A549 (cell line): ENCODE data around the gene RABL3. TPM values are rescaled to one million over a fixed set of nuclear protein-coding genes. Genes with fewer than 3 reads are reported as not detected.

Experiments used
- ATAC-seq, 2 experiments: fragments of 200-7000 bp in 1 of 2; fragments of >200 bp in 1 of 2; cut with Nextera tagmentation in 1 of 2; cut with Tn5 transposase in 1 of 2; 3 replicates each; pipeline versions ENCODE4 v1.8.0 to v1.9.1; 2018 to 2020; ENCODE audit warnings: mild to moderate bottlenecking in 1 of 2, moderate library complexity in 1 of 2
- CTCF ChIA-PET: fragments of 300-600 bp; sonication (Branson Sonifier 250); formaldehyde crosslinking; extraction: SDS; loops from one replicate; lab custom pipeline; 2021; ENCODE audit warnings: antibody characterized with exemption, inconsistent platforms; lab: Yijun Ruan, JAX
- POLR2A ChIA-PET: fragments of 350-600 bp; formaldehyde crosslinking; extraction: SDS; loops from one replicate; lab custom pipeline; 2021; ENCODE audit warnings: antibody characterized with exemption, inconsistent platforms; lab: Yijun Ruan, JAX
- DNase-seq, 2 experiments: peaks; one replicate each; pipeline versions ENCODE4 v3.0.0 to v3.0.0-alpha.2; 2011 to 2016; ENCODE audit warnings: low read depth in 1 of 2, low spot score in 1 of 2
- FAIRE-seq: peaks from 2 replicates; lab custom pipeline; 2011; peaks lifted over from hg19 to GRCh38; lab: Jason Lieb, UNC
- H3K27ac ChIP-seq, 2 experiments: fragments of >200 bp; sonication (Bioruptor Twin); formaldehyde crosslinking; 3 replicates each; pipeline ENCODE4 v1.5.1; 2016 to 2017
- H3K4me1 ChIP-seq: fragments of >200 bp; sonication (Bioruptor Twin); formaldehyde crosslinking; 3 replicates; pipeline ENCODE4 v1.6.1; 2016
- H3K4me2 ChIP-seq: fragments of >200 bp; sonication (Bioruptor Twin); formaldehyde crosslinking; 3 replicates; pipeline ENCODE4 v1.6.1; 2016
- H3K4me3 ChIP-seq: fragments of >200 bp; sonication (Bioruptor Twin); formaldehyde crosslinking; 3 replicates; pipeline ENCODE4 v1.5.1; 2016
- H3K9me3 ChIP-seq: fragments of >200 bp; sonication (Bioruptor Twin); formaldehyde crosslinking; 3 replicates; pipeline ENCODE4 v1.6.1; 2016
- ATOH8 ChIP-seq: fragments of 250-450 bp; sonication (Bioruptor Pico); IDR thresholded peaks from 2 replicates; pipeline ENCODE4 v1.5.0; 2020; ENCODE audit warnings: low read depth, mild to moderate bottlenecking, moderate library complexity
- BHLHE40 ChIP-seq: IDR thresholded peaks from 2 replicates; pipeline ENCODE4 v1.6.1; 2012; ENCODE audit warnings: low read depth, low read length, inconsistent platforms
- CBX8 ChIP-seq: fragments of 200-600 bp; sonication (generic); IDR thresholded peaks from 2 replicates; pipeline ENCODE4 v1.6.1; 2016
- CEBPB ChIP-seq, 2 experiments: fragments of >200 bp in 1 of 2; sonication (Bioruptor Twin) in 1 of 2; formaldehyde crosslinking in 1 of 2; IDR thresholded peaks; 2 replicates each; pipeline ENCODE4 v1.6.1; 2012 to 2016
- CHD2 ChIP-seq: fragments of 150-350 bp; IDR thresholded peaks from 2 replicates; pipeline ENCODE4 v1.6.1; 2014; ENCODE audit warnings: low read length; ENCODE audit not compliant: partially characterized antibody
- CHD4 ChIP-seq: fragments of 200-600 bp; sonication (generic); IDR thresholded peaks from 2 replicates; pipeline ENCODE4 v1.6.1; 2016; ENCODE audit warnings: antibody characterized with exemption, mild to moderate bottlenecking, borderline replicate concordance
- FOSL2 ChIP-seq, 2 experiments: fragments of 450-650 bp in 1 of 2; fragments of >200 bp in 1 of 2; sonication (Bioruptor Twin) in 1 of 2; formaldehyde crosslinking; IDR thresholded peaks; 2 replicates each; pipeline versions ENCODE4 v1.5.0 to v1.6.1; 2016 to 2020; ENCODE audit warnings: mild to moderate bottlenecking in 1 of 2, moderate library complexity in 1 of 2
- FOXS1 ChIP-seq: fragments of 250-450 bp; sonication (Bioruptor Pico); IDR thresholded peaks from 2 replicates; pipeline ENCODE4 v1.5.0; 2020; ENCODE audit warnings: mild to moderate bottlenecking, moderate library complexity
- HDAC2 ChIP-seq: fragments of 200-600 bp; sonication (generic); IDR thresholded peaks from 2 replicates; pipeline ENCODE4 v1.6.1; 2016
- HOXB13 ChIP-seq: fragments of 250-450 bp; sonication (Bioruptor Pico); IDR thresholded peaks from 2 replicates; pipeline ENCODE4 v1.5.0; 2020; ENCODE audit warnings: low read depth, mild to moderate bottlenecking, moderate library complexity
- JUNB ChIP-seq: fragments of >200 bp; sonication (Bioruptor Twin); formaldehyde crosslinking; IDR thresholded peaks from 2 replicates; pipeline ENCODE4 v1.6.1; 2016
- MAFK ChIP-seq: fragments of 450-650 bp; IDR thresholded peaks from 2 replicates; pipeline ENCODE4 v1.6.1; 2014; ENCODE audit not compliant: partially characterized antibody
- MAX ChIP-seq: IDR thresholded peaks from 2 replicates; pipeline ENCODE4 v1.6.1; 2012
- MYC ChIP-seq: IDR thresholded peaks from 2 replicates; pipeline ENCODE4 v1.6.1; 2012; ENCODE audit warnings: mild to moderate bottlenecking, inconsistent platforms, low read length, improper control_type of control experiment, borderline replicate concordance
- NFE2L2 ChIP-seq: fragments of 150-350 bp; conservative IDR thresholded peaks from 2 replicates; pipeline ENCODE4 v1.6.1; 2014; ENCODE audit warnings: low read length
- NR3C1 ChIP-seq: fragments of >200 bp; sonication (Bioruptor Twin); formaldehyde crosslinking; IDR thresholded peaks from 3 replicates; pipeline ENCODE4 v1.6.1; 2017
- RAD21 ChIP-seq, 2 experiments: fragments of >200 bp in 1 of 2; sonication (Bioruptor Twin) in 1 of 2; formaldehyde crosslinking in 1 of 2; IDR thresholded peaks in 1 of 2; conservative IDR thresholded peaks in 1 of 2; 2 replicates in 1 of 2; 3 replicates in 1 of 2; pipeline ENCODE4 v1.6.1; 2012 to 2018; ENCODE audit warnings: inconsistent platforms in 1 of 2
- RARB ChIP-seq: fragments of 250-450 bp; sonication (Bioruptor Pico); IDR thresholded peaks from 2 replicates; pipeline ENCODE4 v1.8.0; 2021; ENCODE audit warnings: mild to moderate bottlenecking, moderate library complexity
- RCOR1 ChIP-seq: fragments of 150-350 bp; IDR thresholded peaks from 2 replicates; pipeline ENCODE4 v1.6.1; 2014; ENCODE audit warnings: antibody characterized with exemption, low read length, low read depth
- RFX5 ChIP-seq: fragments of 450-650 bp; IDR thresholded peaks from 2 replicates; pipeline ENCODE4 v1.7.1; 2014; ENCODE audit warnings: antibody characterized with exemption, mild to moderate bottlenecking, moderate library complexity
- SMC3 ChIP-seq: fragments of >200 bp; sonication (Bioruptor Twin); formaldehyde crosslinking; IDR thresholded peaks from 3 replicates; pipeline ENCODE4 v1.6.1; 2018; ENCODE audit warnings: inconsistent platforms
- TP53 ChIP-seq: fragments of 250-450 bp; sonication (Bioruptor Pico); IDR thresholded peaks from 2 replicates; pipeline ENCODE4 v1.5.0; 2021; ENCODE audit warnings: mild to moderate bottlenecking, moderate library complexity
- USF2 ChIP-seq: fragments of 450-650 bp; IDR thresholded peaks from 2 replicates; pipeline ENCODE4 v1.6.1; 2014; ENCODE audit warnings: antibody characterized with exemption
- ZC3H11A ChIP-seq: fragments of 450-650 bp; IDR thresholded peaks from 2 replicates; pipeline ENCODE4 v1.6.1; 2014; ENCODE audit warnings: antibody characterized with exemption, mild to moderate bottlenecking
- ZSCAN20 ChIP-seq: fragments of 250-450 bp; sonication (Bioruptor Pico); IDR thresholded peaks from 2 replicates; pipeline ENCODE4 v1.8.0; 2022; ENCODE audit warnings: mild to moderate bottlenecking, moderate library complexity
- WGBS: methylation state at CpG from one replicate; pipeline ENCODE4 v1.1.6; 2017; ENCODE audit errors: missing lambda C conversion rate; 5-methylcytosine and 5-hydroxymethylcytosine counted together
- polyA plus RNA-seq, 4 experiments: library from polyadenylated mRNA; depleted of rRNA in 3 of 4; stranded (reverse); fragments of >200 nt; fragmentation: RNase III in 1 of 4; extraction: RNeasy Plus Mini Kit Qiagen cat#74134 plus additional on column Dnase treatment in 1 of 4; gene quantifications; 2 replicates in 3 of 4; 3 replicates in 1 of 4; pipeline ENCODE4 v1.2.3, GENCODE V29; 2011 to 2017
- TF ChIP-seq, protein P1 (sequence below): fragments of >200 bp; sonication (Bioruptor Twin); formaldehyde crosslinking; IDR thresholded peaks from 3 replicates; pipeline ENCODE4 v1.6.1; 2016

Gene RABL3
- polyA plus RNA-seq, 2 of the 4 experiments (the other 2 are of a cell fraction) = 14.0 to 29.0 TPM

GRCh38 chr3:120688121-120688520 is 54.2 kb downstream of the RABL3 start:
- peak overlapping the region in 1 of 2 experiments; percentile 38; a peak in 1 of 6 replicates for H3K27ac ChIP-seq
- H3K4me2 ChIP-seq = no peak overlapping the region
- ChIA-PET POLR2A (no interaction called here), CTCF (interaction anchor here (1.2 kb wide), 1 partner anchor 107 kb away, joined by 3 read pairs; no protein-coding TSS in a partner anchor)
- H3K4me1 ChIP-seq = peaks cover 41% of the 10 kb centered on the region
- H3K4me3 ChIP-seq = no peak overlapping the region
- no peak for DNase-seq
- TF ChIP-seq MAX (no peak), CEBPB (IDR thresholded peaks at IDR 0.05) (no peak), JUNB (no peak), MYC (no peak), HDAC2 (no peak), CBX8 (no peak), TP53 (CRISPR knock-in tag) (no peak), RFX5 (no peak), CHD2 (no peak), SMC3 (no peak), HOXB13 (CRISPR knock-in tag) (no peak), RARB (no peak), FOSL2 (IDR thresholded peaks at IDR 0.05) (no peak), FOSL2 (CRISPR knock-in tag; IDR thresholded peaks at IDR 0.05) (no peak), NFE2L2 (no peak)
- H3K9me3 ChIP-seq = no peaks in the 10 kb centered on the region
- no peak for FAIRE-seq
- ATAC-seq = no peak

GRCh38 chr3:120685411-120685810 is 56.9 kb downstream of the RABL3 start:
- no peak for TF ChIP-seq MYC
- no peak for TF ChIP-seq TP53 (CRISPR knock-in tag)
- TF ChIP-seq MAFK = no peak
- no peak for TF ChIP-seq FOXS1 (CRISPR knock-in tag)
- no peak for TF ChIP-seq NR3C1
- TF ChIP-seq RCOR1 = no peak
- no peak overlapping the region for H3K4me2 ChIP-seq
- 100% methylated on average over 1 of the region's 1 CpG for WGBS
- H3K4me3 ChIP-seq = no peak overlapping the region
- CTCF ChIA-PET = interaction anchor here (1.4 kb wide), 1 partner anchor 124 kb away, joined by 3 read pairs; no protein-coding TSS in a partner anchor
- FAIRE-seq (no peak), DNase-seq (no peak), ATAC-seq (no peak)
- POLR2A ChIA-PET = no interaction called here
- no peaks in the 10 kb centered on the region for H3K9me3 ChIP-seq
- H3K4me1 ChIP-seq = peaks cover 51% of the 10 kb centered on the region
- H3K27ac ChIP-seq = peak overlapping the region; percentile 43 to 95; a peak in 1 of 6 replicates

DNA sequence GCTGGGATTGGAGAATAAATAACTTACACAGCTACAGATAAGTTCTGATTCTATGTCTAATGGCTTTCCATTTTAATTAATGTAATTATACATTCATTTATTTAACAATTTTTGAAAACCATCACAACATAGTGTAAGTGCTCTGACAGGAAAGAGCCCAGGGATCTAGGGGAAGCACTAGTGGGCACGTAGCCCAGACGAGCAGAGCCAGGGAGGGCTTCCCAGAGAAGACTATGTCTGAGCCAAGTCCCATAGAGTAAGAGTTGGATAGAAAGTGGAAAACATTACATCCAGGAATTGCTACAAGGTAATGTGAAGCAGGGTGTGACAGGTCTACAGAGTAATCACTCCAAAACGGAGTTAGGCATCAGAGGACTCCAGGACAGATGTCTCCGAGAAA is 57.4 kb downstream of the RABL3 start:
- Histone ChIP-seq H3K27ac (peak overlapping the region; percentile 43 to 95; a peak in 3 of 6 replicates), H3K4me1 (peaks cover 53% of the 10 kb centered on the region), H3K9me3 (peaks cover under 1% of the 10 kb centered on the region; the same call in 1 of the 3 replicates), H3K4me2 (no peak overlapping the region), H3K4me3 (no peak overlapping the region)
- 81% methylated on average over 4 of the region's 4 CpGs for WGBS
- ChIA-PET POLR2A (no interaction called here), CTCF (interaction anchor here (1.4 kb wide), 1 partner anchor 124 kb away, joined by 3 read pairs; no protein-coding TSS in a partner anchor)
- ATAC-seq (no peak), DNase-seq (no peak), FAIRE-seq (no peak)
- no peak for TF ChIP-seq CHD2
- TF ChIP-seq RAD21 (conservative IDR thresholded peaks at IDR 0.05 in 1 of 2, IDR thresholded peaks at IDR 0.05 in 1 of 2) = no peak
- TF ChIP-seq FOSL2 (IDR thresholded peaks at IDR 0.05) = no peak
- TF ChIP-seq FOSL2 (CRISPR knock-in tag; IDR thresholded peaks at IDR 0.05) = no peak
- no peak for TF ChIP-seq MAFK
- TF ChIP-seq USF2 = no peak
- TF ChIP-seq TP53 (CRISPR knock-in tag) = no peak

DNA sequence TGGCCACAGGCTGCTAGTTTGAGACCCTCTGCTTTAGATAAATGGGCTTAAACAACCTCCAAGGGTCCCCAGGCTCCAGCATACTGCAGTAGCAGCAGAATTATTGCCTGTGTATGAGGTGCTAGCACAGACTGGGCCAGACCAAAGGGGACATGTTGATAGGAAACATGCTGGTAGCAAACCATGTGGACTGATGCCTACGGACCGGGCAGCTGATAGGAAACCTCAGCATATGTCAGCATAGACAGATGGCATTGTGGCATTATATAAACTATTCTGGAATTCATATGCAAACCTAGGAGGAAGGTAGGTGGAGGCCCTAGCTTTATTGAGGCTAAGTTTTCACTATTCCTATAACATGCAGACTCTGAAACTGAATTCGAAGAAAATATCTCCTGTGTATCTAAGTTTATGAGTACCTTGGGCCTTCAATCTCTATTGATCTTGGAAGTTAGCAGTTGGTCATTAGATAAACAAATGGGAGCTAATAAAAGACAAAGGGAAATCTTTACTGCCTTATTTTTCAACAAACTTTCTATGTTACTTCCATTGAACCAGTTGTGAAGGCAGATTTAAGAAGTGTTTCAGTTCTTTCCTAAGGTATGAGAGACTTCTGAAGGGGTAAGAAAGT is 58.5 kb downstream of the RABL3 start:
- H3K9me3 ChIP-seq = peaks cover 2% of the 10 kb centered on the region; the same call in 1 of the 3 replicates
- no peak overlapping the region for H3K4me3 ChIP-seq
- no peak overlapping the region; the same call in 2 of the 3 replicates for H3K4me2 ChIP-seq
- ATAC-seq = no peak
- no peak for FAIRE-seq
- DNase-seq = no peak
- H3K4me1 ChIP-seq = peaks cover 53% of the 10 kb centered on the region
- H3K27ac ChIP-seq = peak overlapping the region; percentile 94 to 95
- WGBS = 89% methylated on average over 3 of the region's 3 CpGs
- ChIA-PET POLR2A (no interaction called here), CTCF (no interaction called here)
- TF ChIP-seq CHD4 (no peak), CEBPB (IDR thresholded peaks at IDR 0.05) (no peak), CHD2 (no peak), BHLHE40 (no peak), ATOH8 (no peak), ZSCAN20 (no peak), ZC3H11A (no peak)
- TF ChIP-seq, protein P1, sequence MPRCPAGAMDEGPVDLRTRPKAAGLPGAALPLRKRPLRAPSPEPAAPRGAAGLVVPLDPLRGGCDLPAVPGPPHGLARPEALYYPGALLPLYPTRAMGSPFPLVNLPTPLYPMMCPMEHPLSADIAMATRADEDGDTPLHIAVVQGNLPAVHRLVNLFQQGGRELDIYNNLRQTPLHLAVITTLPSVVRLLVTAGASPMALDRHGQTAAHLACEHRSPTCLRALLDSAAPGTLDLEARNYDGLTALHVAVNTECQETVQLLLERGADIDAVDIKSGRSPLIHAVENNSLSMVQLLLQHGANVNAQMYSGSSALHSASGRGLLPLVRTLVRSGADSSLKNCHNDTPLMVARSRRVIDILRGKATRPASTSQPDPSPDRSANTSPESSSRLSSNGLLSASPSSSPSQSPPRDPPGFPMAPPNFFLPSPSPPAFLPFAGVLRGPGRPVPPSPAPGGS = no peak
